ENCODE data around the gene OR5A1.

DNA sequence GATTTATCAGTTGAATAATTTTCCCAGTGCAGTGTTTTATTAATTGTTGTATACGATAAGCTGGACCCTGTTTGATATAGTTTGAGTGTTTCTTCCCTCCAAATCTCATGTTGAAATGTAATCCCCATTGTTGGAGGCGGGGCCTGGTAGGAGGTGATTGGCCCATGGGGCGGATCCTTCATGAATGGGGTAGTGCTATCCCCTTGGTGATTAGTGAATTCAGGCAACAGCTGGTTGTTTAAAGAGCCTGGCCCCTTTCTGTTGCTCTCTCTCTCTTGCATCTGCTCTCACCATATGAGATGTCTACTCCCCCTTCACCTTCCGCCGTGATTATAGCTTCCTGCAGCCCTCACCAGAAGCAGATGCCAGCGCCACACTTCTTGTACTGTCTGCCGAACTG, 1.5 kb downstream of the OR5A1 start:
- TF ChIP-seq EZH2 (IDR thresholded peaks at IDR 0.05; ENCODE audit: borderline replicate concordance, low read depth, low read length, poor library complexity, severe bottlenecking) = no peak
- TF ChIP-seq, protein P1, sequence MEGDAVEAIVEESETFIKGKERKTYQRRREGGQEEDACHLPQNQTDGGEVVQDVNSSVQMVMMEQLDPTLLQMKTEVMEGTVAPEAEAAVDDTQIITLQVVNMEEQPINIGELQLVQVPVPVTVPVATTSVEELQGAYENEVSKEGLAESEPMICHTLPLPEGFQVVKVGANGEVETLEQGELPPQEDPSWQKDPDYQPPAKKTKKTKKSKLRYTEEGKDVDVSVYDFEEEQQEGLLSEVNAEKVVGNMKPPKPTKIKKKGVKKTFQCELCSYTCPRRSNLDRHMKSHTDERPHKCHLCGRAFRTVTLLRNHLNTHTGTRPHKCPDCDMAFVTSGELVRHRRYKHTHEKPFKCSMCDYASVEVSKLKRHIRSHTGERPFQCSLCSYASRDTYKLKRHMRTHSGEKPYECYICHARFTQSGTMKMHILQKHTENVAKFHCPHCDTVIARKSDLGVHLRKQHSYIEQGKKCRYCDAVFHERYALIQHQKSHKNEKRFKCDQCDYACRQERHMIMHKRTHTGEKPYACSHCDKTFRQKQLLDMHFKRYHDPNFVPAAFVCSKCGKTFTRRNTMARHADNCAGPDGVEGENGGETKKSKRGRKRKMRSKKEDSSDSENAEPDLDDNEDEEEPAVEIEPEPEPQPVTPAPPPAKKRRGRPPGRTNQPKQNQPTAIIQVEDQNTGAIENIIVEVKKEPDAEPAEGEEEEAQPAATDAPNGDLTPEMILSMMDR (conservative IDR thresholded peaks at IDR 0.05; ENCODE audit: low read depth, low read length) = no peak
